Colon (tissue), 2 donors: ENCODE results near the gene HOXB5.

ENCODE experiments used
- FAIRE-seq: peaks from 2 replicates; lab custom pipeline; 2012; peaks lifted over from hg19 to GRCh38; lab: Jason Lieb, UNC
- donor health status: control.
- donor health status: control.

Gene HOXB5

DNA sequence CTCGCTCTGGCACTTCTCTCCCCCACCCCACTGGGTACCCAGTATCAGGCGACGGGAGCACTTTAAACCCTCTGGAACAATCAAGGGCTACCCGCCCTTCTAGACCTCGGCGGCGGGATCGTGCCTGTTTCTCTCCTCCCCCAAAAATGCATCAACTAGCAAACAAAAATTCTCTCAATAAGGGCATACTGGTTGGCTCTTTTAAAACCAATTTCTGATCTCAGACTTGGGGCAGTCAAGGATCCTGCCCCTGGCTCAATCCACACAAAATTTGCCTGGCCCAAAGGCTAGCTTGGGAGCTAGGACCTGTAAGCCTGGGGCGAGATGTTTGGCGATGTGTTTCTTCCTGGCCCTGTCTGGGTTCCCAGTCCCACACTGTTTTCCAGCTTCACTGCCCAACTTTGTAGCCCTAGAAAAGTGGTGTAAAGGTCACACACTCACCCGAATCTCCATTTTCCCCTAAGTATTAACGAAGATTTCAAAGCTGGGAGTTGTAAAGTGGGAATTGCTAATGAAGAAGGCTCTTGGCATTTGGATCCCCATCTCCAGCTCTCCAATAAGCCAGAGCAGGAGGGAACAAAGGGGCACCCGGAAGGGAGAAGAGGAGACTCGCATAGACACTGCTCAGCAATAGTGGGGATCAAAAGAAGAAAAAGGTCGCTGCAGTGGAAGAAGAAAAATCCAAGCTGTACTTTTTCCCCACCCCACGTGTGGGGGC lies 34.3 kb downstream of the HOXB5 start:
- FAIRE-seq = no peak

DNA sequence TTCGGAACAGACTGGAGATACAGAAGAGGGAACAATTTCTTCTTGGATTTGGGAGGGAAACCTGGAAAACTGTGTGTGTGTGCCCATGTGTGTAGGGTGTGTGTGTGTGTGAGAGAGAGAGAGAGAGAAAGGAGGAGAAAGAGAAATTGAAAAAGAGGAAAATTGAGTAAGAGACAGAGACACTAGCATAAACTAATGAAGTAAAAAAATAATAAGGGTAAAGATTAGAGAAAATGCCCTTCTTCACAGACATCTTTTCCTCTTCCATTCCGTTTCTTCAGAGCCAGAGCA lies 34.8 kb downstream of the HOXB5 start:
- no peak for FAIRE-seq

- FAIRE-seq = no peak
These were observed 35.3 kb downstream of the HOXB5 start for GRCh38 chr17:48558057-48558830.

DNA sequence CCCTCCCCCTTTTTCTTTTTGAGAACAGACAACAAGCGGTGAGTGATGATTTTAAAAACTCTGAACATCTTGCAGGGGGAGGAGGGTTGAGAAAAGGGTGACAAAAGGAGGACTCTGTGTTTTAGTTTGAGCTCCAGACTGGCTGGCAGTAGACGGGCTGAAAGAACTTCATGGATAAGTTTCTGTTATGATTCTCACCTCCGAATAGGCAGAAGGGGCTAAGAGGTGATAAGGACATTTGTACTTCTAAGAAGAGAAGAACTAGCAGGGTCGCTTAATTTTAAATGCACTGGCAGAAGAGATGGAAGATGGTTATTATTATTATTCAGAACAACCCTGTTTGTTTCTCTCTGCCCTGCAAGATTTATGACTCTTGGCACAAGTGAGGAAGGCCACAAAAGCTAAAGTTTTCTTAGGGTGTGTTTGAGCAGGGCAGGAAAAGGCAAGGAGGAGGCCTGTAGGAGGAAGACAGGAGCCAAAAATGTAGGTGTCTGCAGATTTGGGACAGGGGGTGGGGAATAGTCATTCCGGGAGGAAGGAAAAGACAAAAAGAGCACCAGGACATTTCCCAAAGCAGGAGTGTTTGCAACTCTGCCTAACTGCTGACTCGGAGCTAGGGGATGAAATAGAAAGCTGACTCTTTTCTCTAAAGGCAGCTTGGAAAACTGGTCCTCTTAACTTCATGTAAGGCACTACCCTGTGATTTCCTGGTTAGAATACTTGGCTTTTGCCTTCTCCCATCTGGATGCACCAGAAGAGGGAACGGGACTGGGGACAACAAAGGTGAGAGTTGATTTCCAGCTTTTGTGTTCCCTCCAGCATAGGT lies 36.8 kb downstream of the HOXB5 start:
- FAIRE-seq = no peak

GRCh38 chr17:48556229-48556575 lies 37.4 kb downstream of the HOXB5 start:
- no peak for FAIRE-seq

- no peak for FAIRE-seq
These were observed 38.0 kb downstream of the HOXB5 start for GRCh38 chr17:48555258-48556228.

GRCh38 chr17:48554412-48555257 lies 38.9 kb downstream of the HOXB5 start:
- no peak for FAIRE-seq

DNA sequence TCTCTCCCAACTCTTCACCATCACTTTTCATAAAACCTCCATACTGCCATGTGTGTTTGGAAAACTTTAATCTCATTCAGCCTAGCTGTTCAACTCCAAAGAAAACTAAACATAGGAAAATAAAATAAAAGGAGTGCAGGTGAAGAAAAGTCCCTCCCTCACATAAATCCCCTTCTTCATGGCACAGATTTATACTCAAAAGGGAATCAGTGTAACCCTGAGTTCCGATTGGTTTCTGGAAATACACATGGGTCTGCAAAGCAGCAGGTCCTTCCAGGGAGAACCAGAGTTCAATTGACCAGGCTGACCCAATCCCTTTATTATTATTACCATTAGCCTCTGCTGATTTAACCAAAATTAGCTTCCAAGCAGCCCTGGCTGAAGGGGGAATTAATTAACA lies 39.8 kb downstream of the HOXB5 start:
- FAIRE-seq = no peak

DNA sequence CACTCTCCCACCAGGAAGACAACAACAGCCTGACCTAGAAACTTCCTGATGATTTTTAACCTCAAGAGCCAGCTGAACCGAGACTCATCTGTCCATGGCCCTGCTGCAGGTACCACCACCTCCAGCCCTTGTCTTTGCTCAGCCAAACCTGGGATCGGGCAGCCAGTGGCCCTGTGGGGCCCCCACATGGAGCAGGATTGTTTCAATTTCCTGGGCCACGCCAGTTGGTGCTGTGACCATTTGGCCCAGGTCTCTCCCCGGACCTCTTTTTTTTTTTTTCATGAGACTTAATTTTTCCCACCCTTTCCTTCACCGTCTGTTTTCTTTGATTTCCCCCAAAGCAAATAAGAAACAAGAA lies 40.4 kb downstream of the HOXB5 start:
- no peak for FAIRE-seq

- no peak for FAIRE-seq
These were observed 41.0 kb downstream of the HOXB5 start for GRCh38 chr17:48552466-48553189.

GRCh38 chr17:48551596-48552465 lies 41.7 kb downstream of the HOXB5 start:
- no peak for FAIRE-seq

GRCh38 chr17:48551214-48551555 lies 42.4 kb downstream of the HOXB5 start:
- no peak for FAIRE-seq

- FAIRE-seq = no peak
These were observed 42.9 kb downstream of the HOXB5 start for GRCh38 chr17:48550502-48551213.

GRCh38 chr17:48549914-48550501 lies 43.6 kb downstream of the HOXB5 start:
- FAIRE-seq = no peak

DNA sequence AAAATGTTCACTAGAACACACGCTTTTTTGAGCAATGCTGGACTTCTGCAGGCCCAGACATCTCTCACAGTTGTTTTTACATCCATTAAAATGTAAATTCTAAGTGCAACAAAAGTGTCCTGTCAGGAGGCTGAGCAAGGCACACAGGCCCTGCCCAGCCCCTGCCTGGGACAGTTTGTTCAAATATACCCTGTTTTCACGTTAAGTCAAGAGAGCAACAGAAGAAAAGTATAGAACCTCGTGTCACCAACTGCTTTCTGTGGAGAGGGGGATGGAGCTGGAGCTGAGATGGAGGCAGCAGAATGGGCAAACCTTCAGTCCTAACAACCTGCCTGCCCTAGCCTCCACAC lies 44.3 kb downstream of the HOXB5 start:
- FAIRE-seq = no peak

- FAIRE-seq = no peak
These were observed 44.9 kb downstream of the HOXB5 start for GRCh38 chr17:48548523-48549280.

DNA sequence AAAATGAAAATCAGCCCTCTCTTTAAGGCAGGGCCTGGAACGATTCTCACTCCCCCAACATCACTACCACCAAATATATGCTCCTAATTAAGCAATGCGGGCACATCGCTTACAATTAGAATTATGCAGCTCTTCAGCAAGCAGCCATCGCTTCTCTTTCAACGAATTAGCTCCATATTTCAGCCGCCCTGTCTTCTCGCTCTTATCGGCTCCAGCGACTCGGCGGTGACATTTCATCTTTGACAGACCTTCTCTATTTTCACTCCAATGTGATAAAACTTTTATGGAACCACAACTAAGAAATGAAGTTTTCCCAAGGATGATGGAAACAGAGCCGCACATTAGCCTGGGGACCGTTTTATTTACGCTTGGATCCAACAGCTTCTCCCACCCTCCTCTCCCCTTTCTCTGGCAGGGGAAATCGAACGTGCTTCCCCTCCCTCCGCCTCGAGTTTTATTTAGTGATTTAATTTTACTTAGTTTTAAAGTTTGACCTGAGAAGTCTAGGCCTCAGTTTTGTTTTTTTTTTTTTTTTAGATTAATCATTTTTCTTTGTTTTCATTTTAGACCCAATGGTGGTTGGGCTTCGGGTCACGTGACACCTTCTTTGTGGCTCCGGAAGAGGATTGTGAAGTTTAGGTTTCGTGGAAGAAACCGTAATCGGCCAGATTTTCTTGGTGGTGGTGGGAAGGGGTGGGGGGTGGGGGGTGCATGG lies 45.6 kb downstream of the HOXB5 start:
- no peak for FAIRE-seq
